ENCODE measurements around the gene PCSK7. TPM values are rescaled to one million over a fixed set of nuclear protein-coding genes. Genes with fewer than 3 reads are reported as not detected.

The PCSK7 gene
- total and polyA plus RNA-seq, 2 of the 4 experiments (the other 2 are of a cell fraction): 35.8 to 54.3 TPM

DNA sequence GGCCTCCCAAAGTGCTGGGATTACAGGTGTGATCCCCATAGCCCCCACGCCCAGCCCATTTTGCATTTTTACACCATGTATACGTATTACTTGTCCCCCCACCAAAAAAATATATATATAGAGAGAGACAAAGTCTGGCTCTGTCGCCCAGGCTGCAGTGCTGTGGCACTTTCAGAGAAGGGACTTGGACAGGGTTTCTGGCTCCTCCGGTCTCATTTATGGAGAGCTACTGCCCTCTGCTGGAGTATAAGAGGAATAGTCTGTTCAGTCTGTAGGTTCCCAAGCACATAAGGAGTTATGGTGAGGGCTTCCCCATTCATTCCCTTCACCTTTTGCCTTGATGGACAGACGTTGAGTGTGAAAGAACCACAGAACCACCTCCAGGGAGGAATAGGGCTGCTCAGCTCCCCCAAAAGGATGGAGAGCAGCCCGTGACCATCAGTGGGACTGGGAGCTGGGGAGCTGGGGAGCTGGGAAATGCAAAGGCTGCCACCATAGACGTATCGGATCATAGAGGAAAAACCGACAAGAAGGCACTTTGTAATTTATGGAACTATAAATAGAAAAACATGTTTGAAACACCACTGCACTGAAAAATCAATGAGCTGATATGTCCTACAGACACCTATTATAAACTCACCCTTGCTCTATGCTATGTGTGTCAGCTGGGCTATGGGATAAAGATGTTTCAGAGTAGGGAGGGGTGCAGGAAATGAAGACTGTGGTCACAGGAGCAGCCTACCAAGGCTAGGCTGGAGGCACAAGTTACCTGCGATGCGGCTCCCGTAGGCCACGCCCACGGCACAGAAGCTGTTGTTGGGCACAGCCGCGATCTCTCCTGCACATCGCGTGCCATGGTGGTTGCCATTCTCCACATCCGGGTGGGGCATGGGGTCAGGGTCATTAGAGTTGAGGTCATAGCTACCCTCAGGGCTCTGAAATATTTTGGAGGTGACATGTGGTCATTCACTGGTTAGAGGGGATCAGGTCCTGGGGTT is 5.2 kb downstream of the PCSK7 start:
- ATAC-seq (ENCODE audit: low read depth): peak; percentile 79
- DNase-seq: peak; percentile 78
- CTCF ChIA-PET: interaction anchor here (0.6 to 2.0 kb wide), 6 partner anchors 9 to 313 kb away, joined by 3 to 8 read pairs (median 5); no protein-coding TSS in a partner anchor
- Histone ChIP-seq H4K20me1 (ENCODE audit: insufficient read depth, low read length) (no peaks in the 10 kb centered on the region; the same call in 1 of the 2 replicates), H2BK15ac (ENCODE audit: low read depth, low read length) (no peak overlapping the region), H3K79me1 (ENCODE audit: low read depth in 1 of 2, low read length in 2 of 2) (peaks cover 11 to 49% of the 10 kb centered on the region in 2 experiments), H2AK9ac (replicated peaks; ENCODE audit: low read depth, low read length, poor library complexity) (peak overlapping the region; percentile 73), H4K8ac (ENCODE audit: low read depth in 2 of 2, low read length in 2 of 2) (no peak overlapping the region), H3K27me3 (ENCODE audit: control insufficient read depth, insufficient read depth, low read length) (no peaks in the 10 kb centered on the region), H3K56ac (ENCODE audit: extremely low read depth, insufficient read depth, low read length) (no peak overlapping the region), H2AK5ac (ENCODE audit: low read depth, low read length) (no peak overlapping the region), H3K23ac (ENCODE audit: low read depth, low read length) (no peak overlapping the region), H2AFZ (replicated peaks; ENCODE audit: low read length, poor library complexity) (no peak overlapping the region), H4K91ac (ENCODE audit: insufficient read depth, low read depth, low read length) (no peak overlapping the region), H2BK5ac (ENCODE audit: low read depth, low read length, poor library complexity, severe bottlenecking) (no peak overlapping the region), H4K5ac (ENCODE audit: low read depth, low read length) (no peak overlapping the region), H3K9me1 (ENCODE audit: insufficient read depth, low read length) (peaks cover 1% of the 10 kb centered on the region), H2BK20ac (ENCODE audit: low read depth, low read length) (no peak overlapping the region), H3K9me3 (ENCODE audit: control insufficient read depth, insufficient read depth, low read length) (no peaks in the 10 kb centered on the region), H3K14ac (replicated peaks; ENCODE audit: low read depth, low read length) (no peak overlapping the region), H3K4me1 (ENCODE audit: control insufficient read depth, insufficient read depth, low read length) (peaks cover 9% of the 10 kb centered on the region), H3K18ac (ENCODE audit: low read depth, low read length) (no peak overlapping the region), H2BK120ac (ENCODE audit: low read depth, low read length) (no peak overlapping the region), H3K4me3 (ENCODE audit: insufficient read depth, low read depth, low read length) (no peak overlapping the region), H3K9ac (ENCODE audit: low read depth, low read length) (no peak overlapping the region), H3K4ac (ENCODE audit: low read depth, low read length) (no peak overlapping the region), H3K27ac (ENCODE audit: insufficient read depth, low read length) (no peak overlapping the region), H3K36me3 (ENCODE audit: control insufficient read depth, insufficient read depth, low read length) (peaks cover 50% of the 10 kb centered on the region), H3K4me2 (ENCODE audit: low read depth, low read length) (no peak overlapping the region)
- in situ Hi-C loops (cut with MboI; ENCODE audit: low sequenced_read_pairs): loop anchor here (10.0 kb wide), 1 partner anchor 352 kb away; no protein-coding TSS in a partner anchor
- dilution Hi-C loops (cut with HindIII; ENCODE audit: low sequenced_read_pairs, unreplicated experiment): no loop called here
- intact Hi-C loops (cut with micrococcal nuclease): loop anchor here (1.0 to 10.0 kb wide), 5 partner anchors 28 to 433 kb away; partner anchors contain the start of gene TAGLN
- 100% methylated on average over 6 of the region's 19 CpGs; no CpG with 5 or more reads in 1 of the 2 experiments for WGBS, 2 experiments (ENCODE audit: extremely low coverage in 2 of 2, insufficient read length in 1 of 2)
- POLR2A ChIA-PET (ENCODE audit: unreplicated experiment): interaction anchor here (0.6 to 1.4 kb wide), 2 partner anchors 8 to 102 kb away, joined by 3 to 6 read pairs; no protein-coding TSS in a partner anchor
- no TSS peak for BruUV-seq (replicated peaks)
- TF ChIP-seq RAD21 (IDR thresholded peaks at IDR 0.05; ENCODE audit: low read length): peak; percentile 87
- TF ChIP-seq SMC3 (IDR thresholded peaks at IDR 0.05; ENCODE audit: low read depth, low read length): peak; percentile 61
- TF ChIP-seq MXI1 (IDR thresholded peaks at IDR 0.05; ENCODE audit: borderline replicate concordance, low read depth, low read length): no peak
- no peak for TF ChIP-seq MAZ (IDR thresholded peaks at IDR 0.05; ENCODE audit: borderline replicate concordance, low read depth, low read length)
- TF ChIP-seq POLR2A (IDR thresholded peaks at IDR 0.05; ENCODE audit: low read depth, low read length): no peak
- TF ChIP-seq ELK1 (IDR thresholded peaks at IDR 0.05; ENCODE audit: borderline replicate concordance, low read depth, low read length): no peak
- no peak for TF ChIP-seq CHD1 (IDR thresholded peaks at IDR 0.05; ENCODE audit: low read depth, low read length)
- no peak for TF ChIP-seq CEBPB (IDR thresholded peaks at IDR 0.05; ENCODE audit: low read depth, low read length)
- TF ChIP-seq FOS (IDR thresholded peaks at IDR 0.05; ENCODE audit: low read depth, low read length): no peak
- no peak for TF ChIP-seq NFE2L2 (IDR thresholded peaks at IDR 0.05; ENCODE audit: low read depth, low read length)
- TF ChIP-seq BHLHE40 (IDR thresholded peaks at IDR 0.05; ENCODE audit: low read depth, low read length): no peak
- TF ChIP-seq RCOR1 (IDR thresholded peaks at IDR 0.05; ENCODE audit: insufficient replicate concordance, low read length): no peak
- TF ChIP-seq MAFK (IDR thresholded peaks at IDR 0.05; ENCODE audit: low read depth, low read length): no peak
- TF ChIP-seq RFX5 (IDR thresholded peaks at IDR 0.05; ENCODE audit: low read depth, low read length): no peak
- TF ChIP-seq CTCF (conservative IDR thresholded peaks at IDR 0.05; ENCODE audit: low read depth, low read length): peak; percentile 84
